ENCODE data around the gene DYTN. TPM values are rescaled to one million over a fixed set of nuclear protein-coding genes. Genes with fewer than 3 reads are reported as not detected.

DYTN gene
- total RNA-seq, 1 experiment from 2014 or later: not detected

DNA sequence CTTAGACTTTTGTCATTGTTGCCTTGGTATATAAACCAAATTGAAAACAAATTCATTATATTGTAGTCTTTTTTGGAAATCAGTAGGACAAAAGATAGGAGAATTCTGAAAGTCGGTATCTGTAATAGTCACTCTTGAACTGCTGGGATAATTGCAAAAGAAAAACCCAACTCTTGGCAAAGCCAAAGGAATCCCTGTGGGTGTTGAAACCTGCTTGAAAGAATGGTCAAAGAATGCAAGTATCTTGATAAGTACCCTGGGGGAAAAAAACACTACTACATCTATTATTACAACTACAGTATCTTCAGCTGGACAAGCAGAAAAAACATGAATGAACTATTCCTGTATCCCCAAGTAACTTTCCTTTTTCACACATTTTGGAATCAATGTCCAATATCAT is 83.2 kb downstream of the DYTN start:
- H3F3A ChIP-seq (ENCODE audit: insufficient read depth, low read depth): no peaks in the 10 kb centered on the region
- no peaks in the 10 kb centered on the region for H3K27me3 ChIP-seq (ENCODE audit: insufficient read depth, low read depth)
- H3K9me2 ChIP-seq (ENCODE audit: insufficient read depth): no peaks in the 10 kb centered on the region
- no peak for DNase-seq
- H3K27ac ChIP-seq: no peak overlapping the region
- no peaks in the 10 kb centered on the region for H4K20me1 ChIP-seq (ENCODE audit: insufficient read depth)
- no peak overlapping the region for H3K4me2 ChIP-seq
- no peak overlapping the region for H2AFZ ChIP-seq
- intact Hi-C loops (cut with micrococcal nuclease; ENCODE audit: unreplicated experiment): no loop called here
- H3K4me3 ChIP-seq: no peak overlapping the region
- ChIA-PET CTCF (no interaction called here), POLR2A (ENCODE audit: unreplicated experiment) (no interaction called here)
- H3K79me2 ChIP-seq (ENCODE audit: low read depth): no peaks in the 10 kb centered on the region
- peaks cover 24% of the 10 kb centered on the region for H3K4me1 ChIP-seq (replicated peaks; ENCODE audit: insufficient read depth)
- H3K9me3 ChIP-seq (ENCODE audit: insufficient read depth, low read depth): no peaks in the 10 kb centered on the region
- no peaks in the 10 kb centered on the region for H3K36me3 ChIP-seq (ENCODE audit: low read depth)
- TF ChIP-seq CTCF (conservative IDR thresholded peaks at IDR 0.05) (no peak), EZH2 (IDR thresholded peaks at IDR 0.05; ENCODE audit: low read depth) (no peak)
- BruUV-seq (replicated peaks): no TSS peak

GRCh38 chr2:206631340-206631739 is 86.9 kb downstream of the DYTN start:
- Histone ChIP-seq H3K9me3 (ENCODE audit: insufficient read depth, low read depth) (no peaks in the 10 kb centered on the region), H3K9me2 (ENCODE audit: insufficient read depth) (no peaks in the 10 kb centered on the region), H2AFZ (no peak overlapping the region), H3K27me3 (ENCODE audit: insufficient read depth, low read depth) (no peaks in the 10 kb centered on the region), H3K4me3 (no peak overlapping the region), H3K79me2 (ENCODE audit: low read depth) (no peaks in the 10 kb centered on the region), H3K4me1 (replicated peaks; ENCODE audit: insufficient read depth) (peaks cover 13% of the 10 kb centered on the region; the same call in 1 of the 2 replicates), H3K36me3 (ENCODE audit: low read depth) (no peaks in the 10 kb centered on the region), H3K27ac (no peak overlapping the region), H3F3A (ENCODE audit: insufficient read depth, low read depth) (no peaks in the 10 kb centered on the region), H3K4me2 (no peak overlapping the region), H4K20me1 (ENCODE audit: insufficient read depth) (no peaks in the 10 kb centered on the region)
- POLR2A ChIA-PET (ENCODE audit: unreplicated experiment): no interaction called here
- TF ChIP-seq EZH2 (IDR thresholded peaks at IDR 0.05; ENCODE audit: low read depth) (no peak), CTCF (conservative IDR thresholded peaks at IDR 0.05) (no peak)
- CTCF ChIA-PET: no interaction called here
- no peak for DNase-seq
- BruUV-seq (replicated peaks): no TSS peak
- intact Hi-C loops (cut with micrococcal nuclease; ENCODE audit: unreplicated experiment): no loop called here

GRCh38 chr2:206627632-206628031 is 90.6 kb downstream of the DYTN start:
- no TSS peak for BruUV-seq (replicated peaks)
- H3K9me2 ChIP-seq (ENCODE audit: insufficient read depth): no peaks in the 10 kb centered on the region
- intact Hi-C loops (cut with micrococcal nuclease; ENCODE audit: unreplicated experiment): no loop called here
- no peaks in the 10 kb centered on the region for H3F3A ChIP-seq (ENCODE audit: insufficient read depth, low read depth)
- ChIA-PET CTCF (interaction anchor here (0.5 kb wide), 1 partner anchor 39 kb away, joined by 9 read pairs; no protein-coding TSS in a partner anchor), POLR2A (ENCODE audit: unreplicated experiment) (no interaction called here)
- H4K20me1 ChIP-seq (ENCODE audit: insufficient read depth): no peaks in the 10 kb centered on the region
- DNase-seq: no peak
- no peak overlapping the region for H3K27ac ChIP-seq
- H3K9me3 ChIP-seq (ENCODE audit: insufficient read depth, low read depth): no peaks in the 10 kb centered on the region
- H3K4me1 ChIP-seq (replicated peaks; ENCODE audit: insufficient read depth): no peaks in the 10 kb centered on the region
- TF ChIP-seq CTCF (conservative IDR thresholded peaks at IDR 0.05): no peak
- TF ChIP-seq EZH2 (IDR thresholded peaks at IDR 0.05; ENCODE audit: low read depth): no peak
- no peak overlapping the region for H3K4me2 ChIP-seq
- no peaks in the 10 kb centered on the region for H3K36me3 ChIP-seq (ENCODE audit: low read depth)
- H3K79me2 ChIP-seq (ENCODE audit: low read depth): no peaks in the 10 kb centered on the region
- no peaks in the 10 kb centered on the region for H3K27me3 ChIP-seq (ENCODE audit: insufficient read depth, low read depth)
- H3K4me3 ChIP-seq: no peak overlapping the region
- H2AFZ ChIP-seq: no peak overlapping the region
